GM23248 (cell line): ENCODE data around the gene KSR2.

ENCODE experiments used
- EZH2 ChIP-seq: fragments of 200-600 bp; sonication (generic); IDR thresholded peaks from 2 replicates; pipeline ENCODE4 v1.6.1; 2018; ENCODE audit warnings: antibody characterized with exemption, mild to moderate bottlenecking; ENCODE audit not compliant: insufficient read depth, poor library complexity, severe bottlenecking
- EZH2phosphoT487 ChIP-seq: fragments of 200-600 bp; sonication (generic); IDR thresholded peaks from 2 replicates; pipeline ENCODE4 v1.6.1; 2018; ENCODE audit warnings: antibody characterized with exemption, moderate library complexity, mild to moderate bottlenecking, low read depth; ENCODE audit not compliant: insufficient read depth

DNA sequence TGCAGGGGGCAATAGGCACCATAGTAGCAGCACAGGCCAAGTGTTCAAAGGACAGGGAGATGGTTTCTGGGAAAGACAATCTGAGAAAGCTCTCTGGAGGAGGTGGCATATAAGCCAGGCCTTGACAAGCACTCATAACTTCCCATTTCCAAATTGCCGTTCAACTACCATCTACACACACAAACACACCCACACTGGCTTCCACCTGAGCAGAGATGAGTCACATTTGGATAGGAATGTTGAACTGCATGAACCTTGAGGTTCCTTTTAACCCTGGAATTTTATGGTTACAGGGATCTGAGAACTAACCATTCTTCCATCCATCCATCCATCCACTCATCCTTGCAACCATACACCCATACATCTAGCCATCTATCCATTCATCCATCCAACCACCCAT, 86.6 kb downstream of the KSR2 start:
- TF ChIP-seq EZH2 (no peak), EZH2phosphoT487 (no peak)
